HG02884 (cell line): ENCODE results near the gene HTR6.

Experiments
- ATAC-seq: cut with Tn5 transposase; IDR thresholded peaks from one replicate; pipeline ENCODE4 v1.9.1; 2021; ENCODE audit warnings: mild to moderate bottlenecking, moderate library complexity; ENCODE audit not compliant: unreplicated experiment

The HTR6 gene

GRCh38 chr1:19656134-19656779, 8.4 kb upstream of the HTR6 start:
- ATAC-seq: no peak

- no peak for ATAC-seq
These were observed 7.8 kb upstream of the HTR6 start for GRCh38 chr1:19656780-19657466.

- no peak for ATAC-seq
These were observed 7.2 kb upstream of the HTR6 start for GRCh38 chr1:19657511-19657910.

GRCh38 chr1:19658186-19658585, 6.5 kb upstream of the HTR6 start:
- ATAC-seq: no peak

- ATAC-seq: no peak
These were observed 2.9 kb upstream of the HTR6 start for GRCh38 chr1:19661721-19662228.

GRCh38 chr1:19662313-19662712, 2.4 kb upstream of the HTR6 start:
- ATAC-seq: no peak

- ATAC-seq: no peak
These were observed 466 bp downstream of the HTR6 start for GRCh38 chr1:19665186-19665495.

- no peak for ATAC-seq
These were observed 1.1 kb downstream of the HTR6 start for GRCh38 chr1:19665496-19666465.

- no peak for ATAC-seq
These were observed 4.2 kb downstream of the HTR6 start for GRCh38 chr1:19668888-19669287.

- ATAC-seq: no peak
These were observed 6.1 kb downstream of the HTR6 start for GRCh38 chr1:19670787-19671186.

- ATAC-seq: no peak
These were observed 7.6 kb downstream of the HTR6 start for GRCh38 chr1:19672237-19672636.

GRCh38 chr1:19675797-19676196, 11.1 kb downstream of the HTR6 start:
- no peak for ATAC-seq

GRCh38 chr1:19676438-19676922, 11.8 kb downstream of the HTR6 start:
- ATAC-seq: no peak

GRCh38 chr1:19678493-19678892, 13.8 kb downstream of the HTR6 start:
- no peak for ATAC-seq

GRCh38 chr1:19678931-19679453, 14.3 kb downstream of the HTR6 start:
- no peak for ATAC-seq

GRCh38 chr1:19679691-19680090, 15.0 kb downstream of the HTR6 start:
- ATAC-seq: no peak

- no peak for ATAC-seq
These were observed 16.0 kb downstream of the HTR6 start for GRCh38 chr1:19680644-19681043.

- no peak for ATAC-seq
These were observed 17.6 kb downstream of the HTR6 start for GRCh38 chr1:19682257-19682656.

- no peak for ATAC-seq
These were observed 18.2 kb downstream of the HTR6 start for GRCh38 chr1:19682901-19683300.

- ATAC-seq: no peak
These were observed 18.7 kb downstream of the HTR6 start for GRCh38 chr1:19683351-19683750.

- ATAC-seq: no peak
These were observed 20.0 kb downstream of the HTR6 start for GRCh38 chr1:19684677-19685076.
